GM21528 (cell line): ENCODE data around the gene PRRC2A.
"Not testable (repeated sequence)": the region's sequence is repeated elsewhere in the genome, so short reads cannot be mapped to it uniquely, and the experiment has no call there.

ENCODE experiments used
- ATAC-seq: cut with Tn5 transposase; IDR thresholded peaks from one replicate; pipeline ENCODE4 v1.9.1; 2021; ENCODE audit warnings: mild to moderate bottlenecking, moderate library complexity; ENCODE audit not compliant: unreplicated experiment, low FRiP score

Gene PRRC2A

GRCh38 chr6:31585491-31585890 is 35.0 kb upstream of the PRRC2A start:
- no peak for ATAC-seq

- ATAC-seq: no peak
Measured at GRCh38 chr6:31586008-31586407, 34.5 kb upstream of the PRRC2A start, which contains the start of gene LST1. TSS of gene LST1 (plus strand) at chr6:31586277. CDS start at chr6:31587300, 1,023 bp downstream.

GRCh38 chr6:31586599-31587281 is 33.8 kb upstream of the PRRC2A start:
- ATAC-seq: no peak

GRCh38 chr6:31587791-31588777 is 32.4 kb upstream of the PRRC2A start:
- ATAC-seq: no peak

GRCh38 chr6:31588871-31589650 is 31.5 kb upstream of the PRRC2A start:
- no peak for ATAC-seq

GRCh38 chr6:31590691-31591090 is 29.8 kb upstream of the PRRC2A start:
- ATAC-seq: not testable (repeated sequence)

GRCh38 chr6:31592396-31592771 is 28.1 kb upstream of the PRRC2A start:
- ATAC-seq: no peak

GRCh38 chr6:31597006-31597405 is 23.5 kb upstream of the PRRC2A start:
- ATAC-seq: no peak

- no peak for ATAC-seq
Measured at GRCh38 chr6:31607317-31607716, 13.2 kb upstream of the PRRC2A start.

- no peak for ATAC-seq
Measured at GRCh38 chr6:31609519-31610406, 10.8 kb upstream of the PRRC2A start.

GRCh38 chr6:31610968-31611367 is 9.5 kb upstream of the PRRC2A start:
- no peak for ATAC-seq

GRCh38 chr6:31614075-31614619 is 6.4 kb upstream of the PRRC2A start:
- ATAC-seq: no peak

- no peak for ATAC-seq
Measured at GRCh38 chr6:31614684-31615578, 5.6 kb upstream of the PRRC2A start, which contains the start of gene AIF1. TSS of gene AIF1 (plus strand) at chr6:31615234. CDS start at chr6:31615330, 96 bp downstream.

GRCh38 chr6:31615748-31616147 is 4.8 kb upstream of the PRRC2A start:
- no peak for ATAC-seq

- no peak for ATAC-seq
Measured at GRCh38 chr6:31617010-31617409, 3.5 kb upstream of the PRRC2A start.

- ATAC-seq: peak; percentile 80
Measured at GRCh38 chr6:31619805-31620585, 520 bp upstream of the PRRC2A start.

GRCh38 chr6:31621320-31621939 is 915 bp downstream of the PRRC2A start:
- no peak for ATAC-seq
